Stomach (tissue), 4 donors: ENCODE measurements around the gene DDX60.

Source experiments
- EP300 ChIP-seq: sonication (generic); formaldehyde crosslinking; IDR thresholded peaks from one replicate; pipeline ENCODE4 v1.6.1; 2017; ENCODE audit warnings: antibody characterized with exemption
- POLR2A ChIP-seq, 4 donors: fragments of 450-650 bp; IDR thresholded peaks; one replicate each; pipeline ENCODE4 v1.6.1; 2016; ENCODE audit warnings: antibody characterized with exemption in 4 of 4, control low read depth in 2 of 4, mild to moderate bottlenecking in 1 of 4, moderate library complexity in 1 of 4

GRCh38 chr4:168325591-168325990, 7.0 kb upstream of the DDX60 start:
- no peak for TF ChIP-seq EP300
- TF ChIP-seq POLR2A (IDR thresholded peaks at IDR 0.05), result no peak
